BJ (cell line): ENCODE measurements around the gene TMEM87B. TPM values are rescaled to one million over a fixed set of nuclear protein-coding genes. Genes with fewer than 3 reads are reported as not detected.

Source experiments
- CTCF ChIA-PET: fragments of 350-600 bp; formaldehyde crosslinking; extraction: SDS; loops from one replicate; lab custom pipeline; 2021; ENCODE audit warnings: antibody characterized with exemption, inconsistent platforms; lab: Yijun Ruan, JAX
- POLR2A ChIA-PET: fragments of 300-600 bp; sonication (Branson Sonifier 250); formaldehyde crosslinking; extraction: SDS; loops from one replicate; lab custom pipeline; 2021; ENCODE audit warnings: antibody characterized with exemption; lab: Charles Lee
- DNase-seq: peaks from one replicate; pipeline ENCODE4 v3.0.0-alpha.2; 2011; ENCODE audit warnings: low read depth
- H3K27me3 ChIP-seq: 2 replicates; pipeline ENCODE4 v1.6.0; 2011; ENCODE audit warnings: low read length; ENCODE audit not compliant: control insufficient read depth, insufficient read depth
- H3K36me3 ChIP-seq: 2 replicates; pipeline ENCODE4 v1.5.1; 2011; ENCODE audit warnings: low read length; ENCODE audit not compliant: control insufficient read depth, insufficient read depth
- H3K4me3 ChIP-seq: 2 replicates; pipeline ENCODE4 v1.5.1; 2011; ENCODE audit warnings: low read depth, mild to moderate bottlenecking, control low read depth, low read length
- polyA plus RNA-seq: library from polyadenylated mRNA; depleted of rRNA; stranded (reverse); fragments of >200 nt; gene quantifications from 2 replicates; pipeline ENCODE4 v1.2.3, GENCODE V29; 2011
- TF ChIP-seq, protein P1 (sequence below): IDR thresholded peaks from 2 replicates; pipeline ENCODE4 v1.5.1; 2011; ENCODE audit warnings: low read depth, mild to moderate bottlenecking, control low read depth, inconsistent platforms, low read length, moderate library complexity; ENCODE audit not compliant: insufficient read depth

The TMEM87B gene
- polyA plus RNA-seq, 1 experiment, result 11.4 TPM

- POLR2A ChIA-PET, result no interaction called here
- H3K36me3 ChIP-seq, result no peaks in the 10 kb centered on the region; the same call in 1 of the 2 replicates
- CTCF ChIA-PET, result interaction anchor here (1.4 kb wide), 1 partner anchor 11 kb away, joined by 4 read pairs; no protein-coding TSS in a partner anchor
- DNase-seq, result no peak
- TF ChIP-seq, protein P1, sequence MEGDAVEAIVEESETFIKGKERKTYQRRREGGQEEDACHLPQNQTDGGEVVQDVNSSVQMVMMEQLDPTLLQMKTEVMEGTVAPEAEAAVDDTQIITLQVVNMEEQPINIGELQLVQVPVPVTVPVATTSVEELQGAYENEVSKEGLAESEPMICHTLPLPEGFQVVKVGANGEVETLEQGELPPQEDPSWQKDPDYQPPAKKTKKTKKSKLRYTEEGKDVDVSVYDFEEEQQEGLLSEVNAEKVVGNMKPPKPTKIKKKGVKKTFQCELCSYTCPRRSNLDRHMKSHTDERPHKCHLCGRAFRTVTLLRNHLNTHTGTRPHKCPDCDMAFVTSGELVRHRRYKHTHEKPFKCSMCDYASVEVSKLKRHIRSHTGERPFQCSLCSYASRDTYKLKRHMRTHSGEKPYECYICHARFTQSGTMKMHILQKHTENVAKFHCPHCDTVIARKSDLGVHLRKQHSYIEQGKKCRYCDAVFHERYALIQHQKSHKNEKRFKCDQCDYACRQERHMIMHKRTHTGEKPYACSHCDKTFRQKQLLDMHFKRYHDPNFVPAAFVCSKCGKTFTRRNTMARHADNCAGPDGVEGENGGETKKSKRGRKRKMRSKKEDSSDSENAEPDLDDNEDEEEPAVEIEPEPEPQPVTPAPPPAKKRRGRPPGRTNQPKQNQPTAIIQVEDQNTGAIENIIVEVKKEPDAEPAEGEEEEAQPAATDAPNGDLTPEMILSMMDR, result no peak
- H3K4me3 ChIP-seq, result no peak overlapping the region
- H3K27me3 ChIP-seq, result no peaks in the 10 kb centered on the region
Observed at GRCh38 chr2:112162956-112163355, 107.9 kb downstream of the TMEM87B start.

DNA sequence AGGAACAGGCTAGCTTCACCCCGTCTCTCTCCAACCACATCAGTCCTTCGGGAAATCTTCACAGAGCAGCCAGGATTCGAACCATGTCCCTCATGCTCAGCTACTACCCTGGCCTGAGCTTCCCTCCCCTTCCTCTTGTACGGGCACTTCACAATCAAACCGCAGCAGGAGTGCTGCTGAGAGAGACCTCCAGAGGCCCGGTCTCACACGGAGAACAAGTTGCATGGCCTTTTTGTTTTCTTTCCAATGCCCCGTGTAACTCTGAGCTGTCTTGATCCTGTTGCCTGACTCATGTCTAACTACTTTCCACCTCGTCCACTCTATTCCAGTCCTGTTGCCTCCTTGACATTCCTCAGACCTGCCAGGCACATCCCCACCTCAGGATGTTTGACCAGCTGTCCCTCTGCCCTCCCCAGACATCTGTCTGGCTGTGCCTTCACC is 108.5 kb downstream of the TMEM87B start:
- H3K36me3 ChIP-seq, result no peaks in the 10 kb centered on the region; the same call in 1 of the 2 replicates
- ChIA-PET POLR2A (no interaction called here), CTCF (interaction anchor here (1.4 kb wide), 1 partner anchor 10 kb away, joined by 4 read pairs; no protein-coding TSS in a partner anchor)
- H3K4me3 ChIP-seq, result no peak overlapping the region
- TF ChIP-seq, protein P1, result no peak
- no peak for DNase-seq
- H3K27me3 ChIP-seq, result no peaks in the 10 kb centered on the region

- Histone ChIP-seq H3K27me3 (no peaks in the 10 kb centered on the region), H3K36me3 (no peaks in the 10 kb centered on the region; the same call in 1 of the 2 replicates), H3K4me3 (no peak overlapping the region)
- POLR2A ChIA-PET, result no interaction called here
- TF ChIP-seq, protein P1, result no peak
- DNase-seq, result no peak
- CTCF ChIA-PET, result interaction anchor here (1.3 kb wide), 1 partner anchor 11 kb away, joined by 4 read pairs; no protein-coding TSS in a partner anchor
Observed at GRCh38 chr2:112164876-112165275, 109.8 kb downstream of the TMEM87B start.

GRCh38 chr2:112165296-112165695 is 110.2 kb downstream of the TMEM87B start:
- ChIA-PET POLR2A (no interaction called here), CTCF (interaction anchor here (1.3 kb wide), 1 partner anchor 11 kb away, joined by 4 read pairs; no protein-coding TSS in a partner anchor)

GRCh38 chr2:112166806-112167499 is 111.9 kb downstream of the TMEM87B start:
- no peaks in the 10 kb centered on the region for H3K27me3 ChIP-seq
- no peaks in the 10 kb centered on the region for H3K36me3 ChIP-seq
- DNase-seq, result no peak
- ChIA-PET POLR2A (no interaction called here), CTCF (no interaction called here)
- no peak overlapping the region for H3K4me3 ChIP-seq
- TF ChIP-seq, protein P1, result no peak

More at GRCh38 chr2:112165296-112165695, 110.2 kb downstream of the TMEM87B start:
- H3K4me3 ChIP-seq, result no peak overlapping the region
- H3K27me3 ChIP-seq, result no peaks in the 10 kb centered on the region
- DNase-seq, result no peak
- TF ChIP-seq, protein P1, result no peak
- no peaks in the 10 kb centered on the region; the same call in 1 of the 2 replicates for H3K36me3 ChIP-seq
